PC-3 (cell line): ENCODE measurements around the gene SIRPB2. TPM values are rescaled to one million over a fixed set of nuclear protein-coding genes. Genes with fewer than 3 reads are reported as not detected.
"Not testable (repeated sequence)": the region's sequence is repeated elsewhere in the genome, so short reads cannot be mapped to it uniquely, and the experiment has no call there.

Experiments
- ATAC-seq: fragments of 200-7000 bp; cut with Tn5 transposase; 2 replicates; pipeline ENCODE4 v1.9.1; 2020; ENCODE audit warnings: mild to moderate bottlenecking, moderate library complexity
- BruUV-seq: library from RNA; stranded (reverse); fragments of 400-500 nt; replicated peaks from 2 replicates; lab custom pipeline; 2021; lab: Mats Ljungman, UMichigan
- CTCF ChIA-PET: fragments of 300-600 bp; sonication (Branson Sonifier 250); formaldehyde crosslinking; loops from one replicate; lab custom pipeline; 2022; ENCODE audit warnings: antibody characterized with exemption; lab: Charles Lee
- POLR2A ChIA-PET: fragments of 300-600 bp; sonication (Branson Sonifier 250); formaldehyde crosslinking; loops from one replicate; lab custom pipeline; 2022; ENCODE audit warnings: antibody characterized with exemption; ENCODE audit not compliant: unreplicated experiment; lab: Charles Lee
- DNase-seq: peaks from one replicate; pipeline ENCODE4 v3.0.0-alpha.2; 2015
- H2AFZ ChIP-seq: fragments of 300-600 bp; sonication (generic); 2 replicates; pipeline ENCODE4 v1.6.0; 2016; ENCODE audit warnings: antibody characterized with exemption, low read length
- H3F3A ChIP-seq: fragments of 300-600 bp; sonication (generic); one replicate; pipeline ENCODE4 v1.6.0; 2017; ENCODE audit warnings: antibody characterized with exemption, low read length, control low read depth, mild to moderate bottlenecking; ENCODE audit not compliant: unreplicated experiment
- H3K27ac ChIP-seq: fragments of 300-600 bp; sonication (generic); 2 replicates; pipeline ENCODE4 v1.5.1; 2016; ENCODE audit warnings: mild to moderate bottlenecking, low read length
- H3K27me3 ChIP-seq: fragments of 300-600 bp; sonication (generic); 2 replicates; pipeline ENCODE4 v1.6.1; 2016; ENCODE audit warnings: low read length, mixed read lengths
- H3K36me3 ChIP-seq: fragments of 300-600 bp; sonication (generic); 2 replicates; pipeline ENCODE4 v1.6.1; 2016; ENCODE audit warnings: low read depth, mixed run types, low read length, mixed read lengths
- H3K4me1 ChIP-seq: fragments of 300-600 bp; sonication (generic); 2 replicates; pipeline ENCODE4 v1.5.1; 2016; ENCODE audit warnings: low read length; ENCODE audit not compliant: insufficient read depth
- H3K4me2 ChIP-seq: fragments of 300-600 bp; sonication (generic); 2 replicates; pipeline ENCODE4 v1.6.0; 2016; ENCODE audit warnings: low read length
- H3K4me3 ChIP-seq: fragments of 300-600 bp; sonication (generic); 2 replicates; pipeline ENCODE4 v1.5.1; 2016; ENCODE audit warnings: mild to moderate bottlenecking, low read length, mixed read lengths
- H3K79me2 ChIP-seq: fragments of 300-600 bp; sonication (generic); 2 replicates; pipeline ENCODE4 v1.6.1; 2017; ENCODE audit warnings: low read length, mixed read lengths
- H3K9ac ChIP-seq: fragments of 300-600 bp; sonication (generic); 2 replicates; pipeline ENCODE4 v1.6.0; 2016; ENCODE audit warnings: mild to moderate bottlenecking, low read length
- H3K9me2 ChIP-seq: fragments of 300-600 bp; sonication (generic); replicated peaks from 2 replicates; pipeline ENCODE4 v1.6.1; 2016; ENCODE audit warnings: mixed run types, low read length, mixed read lengths
- H3K9me3 ChIP-seq: fragments of 300-600 bp; sonication (generic); 2 replicates; pipeline ENCODE4 v1.6.1; 2016; ENCODE audit warnings: low read length, mixed read lengths
- H4K20me1 ChIP-seq: fragments of 300-600 bp; sonication (generic); 2 replicates; pipeline ENCODE4 v1.6.1; 2016; ENCODE audit warnings: low read length, mixed read lengths
- EZH2 ChIP-seq: fragments of 300-600 bp; sonication (generic); IDR thresholded peaks from one replicate; pipeline ENCODE4 v1.6.1; 2017; ENCODE audit warnings: antibody characterized with exemption, mild to moderate bottlenecking, low read length; ENCODE audit not compliant: unreplicated experiment
- EZH2phosphoT487 ChIP-seq: fragments of 300-600 bp; sonication (generic); IDR thresholded peaks from 2 replicates; pipeline ENCODE4 v1.6.1; 2018; ENCODE audit warnings: mild to moderate bottlenecking, antibody characterized with exemption, low read length, borderline replicate concordance
- intact Hi-C: fragments of 100-400 bp; cut with micrococcal nuclease; formaldehyde crosslinking; loops from 2 replicates; pipeline ENCODE4 v1.9.0; 2023
- total RNA-seq: library from RNA; depleted of rRNA; stranded (reverse); fragments of >200 nt; gene quantifications from 2 replicates; pipeline ENCODE4 v1.2.3, GENCODE V29; 2014
- TF ChIP-seq, protein P1 (sequence below): fragments of 300-600 bp; sonication (generic); conservative IDR thresholded peaks from 2 replicates; pipeline ENCODE4 v1.5.1; 2017; ENCODE audit warnings: antibody characterized with exemption, low read depth, mild to moderate bottlenecking, low read length

SIRPB2 gene
- total RNA-seq, 1 experiment from 2014 or later, result 2.1 TPM

DNA sequence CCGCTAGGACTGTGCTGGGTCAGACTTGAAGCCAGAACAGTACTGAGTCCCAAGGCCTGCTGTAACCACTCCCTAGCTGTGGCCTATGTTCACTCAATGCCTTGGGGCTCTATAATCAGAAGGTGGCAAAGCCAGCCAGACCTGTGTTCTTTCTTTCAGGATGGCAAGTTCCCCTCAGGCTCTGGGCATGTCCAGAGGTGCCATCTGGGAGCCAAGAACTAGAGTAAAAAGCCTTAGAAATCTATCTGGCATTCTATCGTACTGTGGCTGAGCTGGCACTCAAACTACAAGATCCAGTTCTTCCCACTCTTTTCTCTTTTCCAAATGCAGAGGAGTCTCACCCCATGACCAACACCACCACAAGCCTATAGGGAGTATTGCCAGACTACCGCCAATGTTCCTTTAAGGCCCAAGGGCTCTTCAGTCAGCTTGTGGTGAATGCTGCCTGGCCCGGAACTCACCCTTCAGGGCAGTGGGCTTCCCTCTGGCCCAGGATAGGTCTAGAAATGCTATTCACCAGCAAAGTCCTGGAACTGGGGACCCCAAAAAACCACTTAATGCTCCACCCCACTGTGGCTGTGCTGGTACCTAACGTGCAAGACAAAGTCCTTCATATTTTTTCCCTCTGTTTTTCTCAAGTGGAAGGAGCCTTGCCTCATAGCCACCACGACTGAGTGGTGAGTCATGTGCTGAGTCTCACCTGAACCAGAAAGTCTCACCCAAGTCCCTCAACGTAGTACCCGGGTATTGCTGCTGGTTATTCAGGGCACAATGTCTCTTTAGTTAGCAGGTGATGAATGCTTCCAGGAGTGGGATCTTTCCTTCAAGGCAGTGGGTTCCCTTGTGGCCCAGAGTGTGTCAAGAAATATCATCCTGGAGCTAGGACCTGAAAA is 8.6 kb upstream of the SIRPB2 start:
- H3K4me2 ChIP-seq, result no peak overlapping the region
- TF ChIP-seq EZH2, result no peak
- TF ChIP-seq, protein P1, sequence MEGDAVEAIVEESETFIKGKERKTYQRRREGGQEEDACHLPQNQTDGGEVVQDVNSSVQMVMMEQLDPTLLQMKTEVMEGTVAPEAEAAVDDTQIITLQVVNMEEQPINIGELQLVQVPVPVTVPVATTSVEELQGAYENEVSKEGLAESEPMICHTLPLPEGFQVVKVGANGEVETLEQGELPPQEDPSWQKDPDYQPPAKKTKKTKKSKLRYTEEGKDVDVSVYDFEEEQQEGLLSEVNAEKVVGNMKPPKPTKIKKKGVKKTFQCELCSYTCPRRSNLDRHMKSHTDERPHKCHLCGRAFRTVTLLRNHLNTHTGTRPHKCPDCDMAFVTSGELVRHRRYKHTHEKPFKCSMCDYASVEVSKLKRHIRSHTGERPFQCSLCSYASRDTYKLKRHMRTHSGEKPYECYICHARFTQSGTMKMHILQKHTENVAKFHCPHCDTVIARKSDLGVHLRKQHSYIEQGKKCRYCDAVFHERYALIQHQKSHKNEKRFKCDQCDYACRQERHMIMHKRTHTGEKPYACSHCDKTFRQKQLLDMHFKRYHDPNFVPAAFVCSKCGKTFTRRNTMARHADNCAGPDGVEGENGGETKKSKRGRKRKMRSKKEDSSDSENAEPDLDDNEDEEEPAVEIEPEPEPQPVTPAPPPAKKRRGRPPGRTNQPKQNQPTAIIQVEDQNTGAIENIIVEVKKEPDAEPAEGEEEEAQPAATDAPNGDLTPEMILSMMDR, result no peak
- no peak for TF ChIP-seq EZH2phosphoT487
- no peaks in the 10 kb centered on the region; the same call in 1 of the 2 replicates for H3K9me3 ChIP-seq
- no peaks in the 10 kb centered on the region for H3K79me2 ChIP-seq
- ChIA-PET CTCF (no interaction called here), POLR2A (no interaction called here)
- H3K9me2 ChIP-seq, result no peaks in the 10 kb centered on the region
- DNase-seq, result peak; percentile 48
- no peak overlapping the region for H3K27ac ChIP-seq
- no peaks in the 10 kb centered on the region; the same call in 1 of the 2 replicates for H3K36me3 ChIP-seq
- H2AFZ ChIP-seq, result no peak overlapping the region
- intact Hi-C loops, result no loop called here
- H3F3A ChIP-seq, result no peaks in the 10 kb centered on the region
- H4K20me1 ChIP-seq, result no peaks in the 10 kb centered on the region
- no peaks in the 10 kb centered on the region for H3K27me3 ChIP-seq
- H3K9ac ChIP-seq, result no peak overlapping the region
- H3K4me3 ChIP-seq, result no peak overlapping the region
- no peak for ATAC-seq
- peaks cover 18% of the 10 kb centered on the region for H3K4me1 ChIP-seq
- BruUV-seq, result no TSS peak

DNA sequence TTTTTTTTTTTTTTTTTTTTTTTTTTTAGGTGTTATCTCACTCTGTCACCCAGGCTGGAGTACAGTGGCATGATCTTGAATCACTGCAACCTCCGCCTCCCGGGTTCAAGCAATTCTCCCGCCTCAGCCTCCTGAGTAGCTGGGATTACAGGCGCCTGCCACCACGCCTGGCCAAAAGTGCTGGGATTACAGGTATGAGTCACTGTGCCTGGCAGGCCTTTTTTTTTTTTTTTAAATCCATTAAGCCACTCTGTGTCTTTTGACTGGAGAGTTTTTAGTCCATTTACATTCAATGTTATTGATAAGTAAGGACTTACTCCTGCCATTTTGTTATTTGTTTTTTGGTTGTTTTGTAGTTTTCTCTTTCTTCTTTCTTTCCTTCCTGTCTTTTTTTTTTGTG is 6.2 kb upstream of the SIRPB2 start:
- H3K27ac ChIP-seq, H3K4me3 ChIP-seq, H2AFZ ChIP-seq, BruUV-seq, H3K4me1 ChIP-seq, H3K9me3 ChIP-seq, H3K4me2 ChIP-seq, H3K79me2 ChIP-seq, POLR2A ChIA-PET, H3K9me2 ChIP-seq, ATAC-seq, H3K36me3 ChIP-seq, H3F3A ChIP-seq, CTCF ChIA-PET, intact Hi-C loops, H3K27me3 ChIP-seq, H3K9ac ChIP-seq, H4K20me1 ChIP-seq: not testable (repeated sequence)
- DNase-seq, result peak; percentile 45

GRCh38 chr20:1496930-1497329 is 5.7 kb upstream of the SIRPB2 start:
- DNase-seq, result no peak
- Histone ChIP-seq H3K9ac (no peak overlapping the region), H3K9me3 (no peaks in the 10 kb centered on the region), H3K4me1 (peaks cover 9% of the 10 kb centered on the region), H2AFZ (no peak overlapping the region), H3K9me2 (no peaks in the 10 kb centered on the region), H4K20me1 (no peaks in the 10 kb centered on the region), H3K36me3 (no peaks in the 10 kb centered on the region), H3F3A (no peaks in the 10 kb centered on the region), H3K4me3 (no peak overlapping the region), H3K27ac (no peak overlapping the region), H3K79me2 (no peaks in the 10 kb centered on the region), H3K4me2 (no peak overlapping the region), H3K27me3 (no peaks in the 10 kb centered on the region)
- ChIA-PET CTCF (no interaction called here), POLR2A (no interaction called here)
- no peak for TF ChIP-seq EZH2
- TF ChIP-seq, protein P1, result no peak
- intact Hi-C loops, result no loop called here
- no peak for ATAC-seq
- BruUV-seq, result no TSS peak
